Activated CD4-positive, alpha-beta T cell treated with anti-CD3 and anti-CD28 coated beads, Interleukin-2, amount 10 ng/mL, durations not matched to agents 24 days and 14 days (primary cell): Measurements from ENCODE around the gene CCDC73. TPM values are rescaled to one million over a fixed set of nuclear protein-coding genes. Genes with fewer than 3 reads are reported as not detected.

Experiments
- DNase-seq: peaks from one replicate; pipeline ENCODE4 v3.0.0; 2022
- H3K27ac Mint-ChIP-seq: one replicate; pipeline ENCODE4 v1.8.0; 2022; ENCODE audit warnings: mild to moderate bottlenecking, mixed read lengths
- H3K27me3 Mint-ChIP-seq: one replicate; pipeline ENCODE4 v1.8.0; 2022; ENCODE audit warnings: mixed read lengths
- H3K36me3 Mint-ChIP-seq: one replicate; pipeline ENCODE4 v1.8.0; 2022; ENCODE audit warnings: low read depth, mild to moderate bottlenecking, mixed read lengths
- H3K4me1 Mint-ChIP-seq: one replicate; pipeline ENCODE4 v1.8.0; 2021; ENCODE audit warnings: mixed read lengths
- H3K4me3 Mint-ChIP-seq: one replicate; pipeline ENCODE4 v1.8.0; 2022; ENCODE audit warnings: mild to moderate bottlenecking, moderate library complexity, mixed read lengths
- H3K9me3 Mint-ChIP-seq: one replicate; pipeline ENCODE4 v1.8.0; 2021; ENCODE audit warnings: mixed read lengths
- intact Hi-C: fragments of 100-400 bp; cut with micrococcal nuclease; formaldehyde crosslinking; loops from one replicate; pipeline ENCODE4 v1.15.1; 2023
- total RNA-seq: library from RNA; stranded (reverse); gene quantifications from 2 replicates; pipeline ENCODE4 v1.2.3, GENCODE V29; 2022

Gene CCDC73
- total RNA-seq, 1 donor from 2014 or later = not detected

DNA sequence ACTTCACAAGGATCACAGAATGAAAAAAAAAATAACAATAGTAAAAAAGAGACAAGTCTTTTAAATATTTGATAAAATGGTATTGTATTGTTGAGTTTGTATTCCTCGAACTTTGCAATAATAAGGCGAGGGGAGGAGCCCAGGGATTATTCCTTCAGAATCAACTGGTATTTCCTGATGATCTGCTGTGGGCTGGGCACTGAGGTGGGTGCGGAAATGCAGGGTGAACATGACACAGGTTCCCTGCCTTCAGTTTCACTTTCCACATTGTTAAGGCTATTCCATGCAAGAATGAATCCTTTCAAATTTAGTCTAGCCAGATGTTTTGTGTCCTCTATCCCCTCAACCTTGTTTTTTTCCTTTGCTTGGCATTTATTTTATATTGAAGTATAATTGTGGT is 212.9 kb downstream of the CCDC73 start:
- Mint-ChIP-seq H3K9me3 (peaks cover 2% of the 10 kb centered on the region), H3K27me3 (peaks cover 2% of the 10 kb centered on the region), H3K27ac (no peak overlapping the region), H3K4me1 (peaks cover 16% of the 10 kb centered on the region), H3K36me3 (peaks cover 19% of the 10 kb centered on the region), H3K4me3 (no peak overlapping the region)
- no peak for DNase-seq
- intact Hi-C loops = loop anchor here (5.0 to 10.0 kb wide), 6 partner anchors 213 to 1077 kb away; partner anchors contain the start of genes CCDC73, DEPDC7, ELP4 and HIPK3

DNA sequence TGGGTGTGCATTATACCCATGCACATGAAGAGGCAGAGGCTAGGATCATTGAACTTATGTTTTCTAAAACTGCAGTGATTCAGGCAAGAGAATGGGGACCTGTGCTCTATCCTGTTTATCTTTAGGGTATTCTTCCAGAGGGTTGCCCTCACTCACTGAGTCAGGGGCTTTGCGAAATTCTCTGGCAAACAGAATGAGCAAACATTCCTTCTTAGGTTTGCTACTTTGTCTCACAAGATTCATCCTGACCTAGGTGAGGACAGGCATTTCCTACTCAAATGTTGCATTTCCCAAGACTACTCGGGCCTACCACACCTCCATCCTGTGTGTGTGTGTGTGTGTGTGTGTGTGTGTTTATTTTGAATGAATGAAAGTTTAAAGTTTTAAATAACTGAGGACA is 213.5 kb downstream of the CCDC73 start:
- no peak overlapping the region for H3K4me3 Mint-ChIP-seq
- DNase-seq = no peak
- peaks cover 15% of the 10 kb centered on the region for H3K36me3 Mint-ChIP-seq
- peaks cover 12% of the 10 kb centered on the region for H3K4me1 Mint-ChIP-seq
- H3K27me3 Mint-ChIP-seq = peaks cover 2% of the 10 kb centered on the region
- H3K27ac Mint-ChIP-seq = no peak overlapping the region
- H3K9me3 Mint-ChIP-seq = peaks cover 2% of the 10 kb centered on the region
- intact Hi-C loops = loop anchor here (5.0 to 10.0 kb wide), 6 partner anchors 214 to 1076 kb away; partner anchors contain the start of genes CCDC73, DEPDC7, ELP4 and HIPK3

DNA sequence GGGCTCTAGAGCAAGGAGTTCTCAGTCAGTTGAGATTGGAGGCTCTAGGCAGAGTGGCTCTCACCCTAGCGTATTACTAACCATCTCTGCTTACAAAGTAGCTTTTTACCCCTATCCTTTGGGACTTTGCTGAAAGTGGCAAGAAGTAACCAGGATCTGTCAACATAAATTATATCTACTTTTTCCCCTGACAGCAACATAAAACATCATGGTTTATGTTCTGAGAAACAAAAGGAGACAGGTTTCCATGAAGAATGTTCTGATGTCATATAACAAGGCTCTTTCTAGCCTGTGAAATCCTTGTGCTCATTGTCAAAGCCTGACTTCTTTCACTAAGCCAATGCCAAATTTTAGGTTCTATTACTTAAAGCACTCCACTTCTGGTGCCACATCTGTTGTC is 218.0 kb downstream of the CCDC73 start:
- intact Hi-C loops = no loop called here
- Mint-ChIP-seq H3K36me3 (no peaks in the 10 kb centered on the region), H3K4me1 (peaks cover 3% of the 10 kb centered on the region), H3K4me3 (no peak overlapping the region), H3K27ac (no peak overlapping the region), H3K9me3 (no peaks in the 10 kb centered on the region), H3K27me3 (peaks cover 2% of the 10 kb centered on the region)
- DNase-seq = no peak

DNA sequence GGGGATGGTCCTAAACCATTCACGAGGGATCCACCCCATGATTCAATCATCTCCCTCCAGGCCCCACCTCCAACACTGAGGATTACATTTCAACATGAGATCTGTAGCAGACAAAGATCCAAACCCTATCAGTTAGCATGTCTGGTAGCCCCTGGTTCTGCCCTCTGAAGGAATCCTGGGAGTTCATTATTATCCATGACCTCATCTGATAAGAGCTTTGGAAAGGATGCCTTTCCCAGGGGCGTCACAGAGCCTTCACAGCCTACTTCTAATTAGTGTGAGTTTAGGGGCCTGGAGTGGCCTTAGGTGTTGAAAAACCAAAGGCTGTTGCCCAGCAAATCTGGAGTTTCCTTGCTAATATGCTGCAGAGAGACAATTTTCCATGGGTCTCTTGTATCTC is 219.4 kb downstream of the CCDC73 start:
- Mint-ChIP-seq H3K9me3 (no peaks in the 10 kb centered on the region), H3K36me3 (no peaks in the 10 kb centered on the region), H3K27ac (no peak overlapping the region), H3K4me3 (no peak overlapping the region), H3K4me1 (peaks cover 5% of the 10 kb centered on the region), H3K27me3 (peaks cover 2% of the 10 kb centered on the region)
- no peak for DNase-seq
- intact Hi-C loops = no loop called here

DNA sequence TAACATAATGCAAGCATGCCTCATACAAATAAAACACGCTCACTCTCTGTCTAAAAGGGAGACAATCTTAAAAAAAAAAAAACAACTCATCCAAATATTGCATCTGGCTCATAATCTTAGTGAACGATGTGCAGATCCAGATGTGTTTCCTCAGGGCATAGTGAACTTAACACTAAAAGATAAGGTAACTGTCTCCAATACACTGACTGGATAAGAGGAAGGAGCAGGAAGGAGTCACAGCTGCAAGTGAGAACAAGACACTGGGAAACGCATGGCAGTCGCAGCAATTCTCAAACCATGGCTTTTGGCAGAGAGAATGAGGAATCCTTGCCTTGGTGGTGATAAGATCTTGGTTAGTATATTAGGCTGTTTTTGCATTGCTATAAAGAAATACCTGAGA is 220.0 kb downstream of the CCDC73 start:
- intact Hi-C loops = no loop called here
- Mint-ChIP-seq H3K4me1 (peaks cover 5% of the 10 kb centered on the region), H3K4me3 (no peak overlapping the region), H3K9me3 (no peaks in the 10 kb centered on the region), H3K36me3 (no peaks in the 10 kb centered on the region), H3K27ac (no peak overlapping the region), H3K27me3 (peaks cover 2% of the 10 kb centered on the region)
- no peak for DNase-seq

DNA sequence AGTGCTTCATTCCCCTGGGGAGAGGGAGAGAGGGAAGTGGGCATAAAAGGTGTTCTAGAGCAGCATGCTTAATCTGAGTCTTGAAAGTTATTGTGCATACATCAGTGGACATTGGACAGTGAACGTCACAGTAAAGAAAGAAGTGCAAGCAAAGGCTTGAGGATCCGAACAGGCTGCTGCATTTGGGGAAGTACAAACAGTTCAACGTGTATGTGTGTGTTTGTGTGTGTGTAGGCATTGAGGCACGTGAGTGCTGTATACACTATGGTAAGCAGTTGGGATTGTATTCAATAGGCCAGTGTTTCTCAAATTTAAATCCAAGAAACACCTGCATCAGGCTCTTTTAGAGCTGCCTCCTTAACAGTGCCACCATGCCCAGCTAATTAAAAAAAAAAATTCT is 221.2 kb downstream of the CCDC73 start:
- Mint-ChIP-seq H3K27me3 (peaks cover under 1% of the 10 kb centered on the region), H3K4me1 (peaks cover 5% of the 10 kb centered on the region), H3K36me3 (no peaks in the 10 kb centered on the region), H3K4me3 (no peak overlapping the region), H3K27ac (no peak overlapping the region), H3K9me3 (no peaks in the 10 kb centered on the region)
- intact Hi-C loops = no loop called here
- DNase-seq = no peak

DNA sequence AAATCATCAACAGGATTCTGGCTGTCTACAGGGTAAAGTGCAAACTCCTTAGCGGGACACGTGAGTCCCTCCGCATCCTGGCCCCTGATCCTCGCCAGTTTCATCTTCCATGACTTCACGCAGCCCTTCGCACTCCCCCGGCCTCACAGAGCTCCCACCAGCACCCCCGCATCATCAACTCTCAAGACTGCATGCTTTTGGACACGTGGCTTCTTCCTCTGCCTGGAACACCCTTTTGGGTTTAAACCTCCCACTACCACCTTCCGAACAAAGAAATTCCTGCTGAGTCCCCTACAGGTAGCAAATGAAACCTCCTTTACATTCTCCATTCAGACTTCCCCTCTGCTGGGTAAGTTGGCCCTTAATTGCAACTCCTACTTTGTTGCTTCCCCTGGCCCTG is 223.4 kb downstream of the CCDC73 start:
- no peak overlapping the region for H3K4me3 Mint-ChIP-seq
- no peaks in the 10 kb centered on the region for H3K36me3 Mint-ChIP-seq
- peaks cover 16% of the 10 kb centered on the region for H3K4me1 Mint-ChIP-seq
- intact Hi-C loops = no loop called here
- no peaks in the 10 kb centered on the region for H3K9me3 Mint-ChIP-seq
- DNase-seq = no peak
- no peaks in the 10 kb centered on the region for H3K27me3 Mint-ChIP-seq
- H3K27ac Mint-ChIP-seq = no peak overlapping the region

DNA sequence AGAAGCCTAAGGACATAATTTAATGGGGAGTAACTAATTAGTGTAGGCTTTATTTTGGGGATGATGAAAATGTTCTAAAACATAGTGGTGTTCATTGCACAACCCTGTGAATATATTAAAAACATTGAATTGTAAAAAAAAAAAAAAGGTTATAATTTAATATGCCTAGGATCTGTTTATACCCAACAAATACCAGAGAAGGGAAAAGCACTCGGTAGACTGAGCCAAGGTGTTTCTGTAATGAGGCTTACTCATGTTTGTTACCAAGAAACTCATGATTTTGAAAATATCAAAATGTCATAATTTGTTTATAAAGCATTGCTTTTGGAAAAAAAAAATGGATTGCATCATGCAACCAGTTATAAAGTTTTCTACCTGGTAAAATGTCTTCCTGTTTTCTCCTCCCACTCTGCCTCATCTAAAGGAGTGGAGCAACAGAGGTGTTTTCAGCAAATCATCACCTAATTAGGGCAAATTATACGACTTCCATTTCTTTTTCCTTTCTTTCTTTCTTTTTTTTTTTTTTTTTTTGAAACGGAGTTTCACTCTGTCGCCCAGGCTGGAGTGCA is 225.1 kb downstream of the CCDC73 start:
- no peak for DNase-seq
- intact Hi-C loops = no loop called here
- H3K9me3 Mint-ChIP-seq = no peaks in the 10 kb centered on the region
- H3K36me3 Mint-ChIP-seq = no peaks in the 10 kb centered on the region
- H3K27me3 Mint-ChIP-seq = no peaks in the 10 kb centered on the region
- H3K4me1 Mint-ChIP-seq = peaks cover 16% of the 10 kb centered on the region
- no peak overlapping the region for H3K27ac Mint-ChIP-seq
- H3K4me3 Mint-ChIP-seq = no peak overlapping the region

DNA sequence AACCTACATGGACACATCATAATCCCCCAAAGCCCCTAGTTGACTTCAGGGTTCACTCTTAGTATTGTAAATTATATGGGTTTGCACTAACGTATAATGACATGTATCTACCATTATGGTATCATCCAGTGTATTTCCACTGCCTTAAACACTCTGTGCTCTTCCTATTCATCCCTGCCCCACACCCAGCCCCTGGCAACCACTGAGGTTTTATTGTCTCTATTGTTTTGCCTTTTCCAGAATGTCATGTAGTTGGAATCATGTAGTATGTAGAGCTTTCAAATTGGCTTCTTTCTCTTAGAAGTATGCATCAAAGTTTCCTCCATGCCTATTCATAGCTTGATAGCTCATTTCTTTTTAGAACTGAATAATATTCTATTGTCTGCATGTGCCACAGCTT is 227.3 kb downstream of the CCDC73 start:
- Mint-ChIP-seq H3K27me3 (no peaks in the 10 kb centered on the region), H3K4me1 (peaks cover 16% of the 10 kb centered on the region), H3K9me3 (no peaks in the 10 kb centered on the region), H3K27ac (no peak overlapping the region), H3K4me3 (no peak overlapping the region), H3K36me3 (no peaks in the 10 kb centered on the region)
- no peak for DNase-seq
- intact Hi-C loops = no loop called here

DNA sequence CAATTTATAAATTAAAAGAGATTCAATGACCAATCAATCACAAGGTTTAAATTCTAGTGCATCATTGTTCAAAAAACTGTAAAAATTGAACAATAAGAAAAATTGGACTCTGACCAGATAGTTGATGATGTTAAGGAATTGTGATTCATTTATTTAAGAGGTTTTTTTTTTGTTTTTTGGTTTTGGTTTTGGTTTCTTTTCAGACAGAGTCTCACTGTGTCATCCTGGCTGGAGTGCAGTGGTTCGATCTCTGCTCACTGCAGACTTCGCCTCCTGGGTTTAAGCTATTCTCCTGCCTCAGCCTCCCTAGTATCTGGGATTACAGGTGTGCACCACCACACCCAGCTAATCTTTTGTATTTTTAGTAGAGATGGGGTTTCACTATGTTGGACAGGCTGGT is 227.9 kb downstream of the CCDC73 start:
- H3K4me3 Mint-ChIP-seq = no peak overlapping the region
- H3K9me3 Mint-ChIP-seq = no peaks in the 10 kb centered on the region
- DNase-seq = no peak
- H3K4me1 Mint-ChIP-seq = peaks cover 14% of the 10 kb centered on the region
- no peaks in the 10 kb centered on the region for H3K36me3 Mint-ChIP-seq
- no peak overlapping the region for H3K27ac Mint-ChIP-seq
- intact Hi-C loops = no loop called here
- H3K27me3 Mint-ChIP-seq = no peaks in the 10 kb centered on the region

DNA sequence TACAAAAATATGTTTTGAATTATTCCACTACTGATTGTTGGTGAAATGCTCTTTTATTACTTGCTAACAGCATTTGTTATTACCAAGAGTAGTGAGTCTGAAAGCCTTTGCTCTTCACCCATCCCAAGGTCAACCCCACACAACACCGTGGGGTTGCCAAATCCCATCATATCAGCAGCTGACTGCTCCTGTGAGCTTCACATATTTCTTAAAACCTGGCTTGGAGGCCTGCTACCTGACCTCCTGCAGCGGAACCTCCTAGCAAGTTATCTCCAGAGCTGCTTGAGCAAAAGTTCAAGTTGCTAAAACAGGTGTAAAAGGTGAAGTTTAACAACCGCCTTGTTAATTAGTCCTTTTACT is 230.9 kb downstream of the CCDC73 start:
- peaks cover 11% of the 10 kb centered on the region for H3K4me1 Mint-ChIP-seq
- H3K9me3 Mint-ChIP-seq = no peaks in the 10 kb centered on the region
- intact Hi-C loops = no loop called here

DNA sequence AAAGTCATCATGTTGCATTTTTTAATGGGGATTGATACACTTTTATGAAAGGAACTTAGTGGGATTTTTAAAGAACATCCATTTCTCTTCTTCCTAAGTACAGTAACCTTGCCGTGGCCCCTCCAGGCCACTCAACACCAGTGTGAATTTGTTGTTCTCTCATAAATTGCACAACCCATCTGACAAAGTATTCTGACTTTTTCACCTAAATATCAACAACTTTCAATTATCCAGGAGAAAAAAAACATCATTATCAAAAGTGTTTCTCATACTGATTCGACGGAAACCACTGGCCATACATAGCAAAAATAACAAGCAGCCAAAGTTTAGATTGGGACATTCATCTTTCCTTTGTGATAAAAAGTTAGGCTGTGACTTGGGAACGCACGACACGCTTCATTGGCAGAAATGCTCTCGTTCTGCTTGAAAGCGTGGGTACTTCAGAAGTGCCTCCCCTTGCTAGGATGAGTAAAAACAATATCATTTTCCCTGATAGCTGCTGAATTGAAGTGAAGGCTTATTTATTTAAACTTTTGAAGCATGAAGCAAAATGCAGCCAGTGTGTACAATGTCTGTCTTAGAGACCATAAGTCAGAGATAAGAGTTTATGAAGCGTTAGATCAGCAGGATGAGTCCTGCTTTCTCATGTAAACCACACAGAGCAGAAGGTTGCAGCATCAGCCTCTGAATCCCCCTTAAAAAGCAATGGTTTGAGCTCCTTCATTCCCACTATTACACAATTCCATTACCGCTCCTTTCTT is 231.4 kb downstream of the CCDC73 start:
- DNase-seq = no peak
- Mint-ChIP-seq H3K4me3 (no peak overlapping the region), H3K27me3 (no peaks in the 10 kb centered on the region), H3K9me3 (no peaks in the 10 kb centered on the region), H3K27ac (no peak overlapping the region), H3K36me3 (no peaks in the 10 kb centered on the region), H3K4me1 (peaks cover 11% of the 10 kb centered on the region)
- intact Hi-C loops = no loop called here

More for the DNA sequence above, 230.9 kb downstream of the CCDC73 start:
- Mint-ChIP-seq H3K4me3 (no peak overlapping the region), H3K27me3 (no peaks in the 10 kb centered on the region), H3K27ac (no peak overlapping the region), H3K36me3 (no peaks in the 10 kb centered on the region)
- DNase-seq = no peak

DNA sequence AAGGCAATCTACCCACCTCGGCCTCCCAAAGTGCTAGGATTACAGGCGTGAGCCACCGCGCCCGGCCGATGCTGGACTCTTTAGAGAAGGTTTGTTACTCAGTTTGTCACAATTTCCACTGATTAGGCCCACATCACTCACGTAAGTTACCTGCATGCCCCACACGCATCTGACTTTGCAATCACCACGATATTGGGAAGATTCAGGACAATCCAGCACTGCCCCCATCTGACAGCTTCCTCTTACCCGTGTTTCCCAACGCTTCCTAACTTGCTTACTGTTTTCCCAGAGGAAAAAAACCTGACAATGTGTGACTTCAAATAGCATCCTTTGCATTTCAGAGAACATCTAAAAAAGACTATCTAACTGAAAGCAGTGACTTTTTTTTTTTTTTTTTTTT is 232.6 kb downstream of the CCDC73 start:
- no peaks in the 10 kb centered on the region for H3K27me3 Mint-ChIP-seq
- H3K36me3 Mint-ChIP-seq = no peaks in the 10 kb centered on the region
- peaks cover 7% of the 10 kb centered on the region for H3K4me1 Mint-ChIP-seq
- no peak for DNase-seq
- H3K4me3 Mint-ChIP-seq = no peak overlapping the region
- H3K27ac Mint-ChIP-seq = no peak overlapping the region
- H3K9me3 Mint-ChIP-seq = no peaks in the 10 kb centered on the region
- intact Hi-C loops = no loop called here

DNA sequence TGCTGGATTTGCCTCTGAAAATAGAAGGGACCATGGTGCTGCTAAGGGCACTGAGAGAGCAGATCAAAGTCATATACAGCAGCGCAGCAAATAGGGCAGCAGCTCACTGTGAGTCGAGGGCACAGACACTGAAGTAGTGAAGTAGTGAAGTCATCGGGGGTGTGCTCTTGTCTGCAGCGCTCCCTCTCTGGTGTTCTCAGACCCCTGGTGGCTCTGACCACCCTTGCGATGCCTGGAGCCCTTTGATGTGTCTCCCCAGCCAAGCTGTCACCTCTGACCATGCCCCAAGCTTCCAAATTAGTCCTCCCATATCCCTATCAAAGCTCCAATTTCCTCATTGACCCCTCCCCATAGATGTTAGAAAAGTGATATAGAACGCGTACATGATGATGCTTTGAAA is 238.6 kb downstream of the CCDC73 start:
- Mint-ChIP-seq H3K36me3 (no peaks in the 10 kb centered on the region), H3K9me3 (peaks cover 6% of the 10 kb centered on the region), H3K4me3 (no peak overlapping the region), H3K27me3 (peaks cover 2% of the 10 kb centered on the region), H3K4me1 (no peaks in the 10 kb centered on the region), H3K27ac (no peak overlapping the region)
- intact Hi-C loops = no loop called here
- no peak for DNase-seq

DNA sequence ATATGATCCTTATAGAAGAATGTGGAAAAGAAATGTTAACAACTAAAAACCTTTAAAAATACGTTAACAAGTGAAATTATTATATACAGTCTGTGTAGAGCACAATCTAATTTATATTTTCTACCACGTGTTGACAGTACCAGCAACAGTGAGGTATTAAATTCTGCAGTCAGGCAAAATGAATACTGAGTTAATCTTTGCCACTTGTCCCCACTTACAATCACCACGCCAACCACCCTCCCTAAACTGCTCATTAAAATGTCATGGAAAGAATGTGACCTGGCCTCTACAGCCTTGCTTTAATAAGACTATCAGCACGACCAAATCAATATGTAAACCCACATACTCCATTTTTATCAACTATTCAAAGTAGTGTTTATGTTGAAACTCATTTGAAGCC is 239.4 kb downstream of the CCDC73 start:
- H3K4me1 Mint-ChIP-seq = no peaks in the 10 kb centered on the region
- H3K36me3 Mint-ChIP-seq = no peaks in the 10 kb centered on the region
- DNase-seq = no peak
- no peak overlapping the region for H3K27ac Mint-ChIP-seq
- H3K27me3 Mint-ChIP-seq = peaks cover 5% of the 10 kb centered on the region
- no peak overlapping the region for H3K4me3 Mint-ChIP-seq
- intact Hi-C loops = no loop called here
- peaks cover 6% of the 10 kb centered on the region for H3K9me3 Mint-ChIP-seq
